Colonic mucosa (tissue), 4 donors: ENCODE measurements around the gene SPCS2. TPM values are rescaled to one million over a fixed set of nuclear protein-coding genes. Genes with fewer than 3 reads are reported as not detected.

Source experiments
- DNase-seq: peaks from one replicate; pipeline ENCODE4 v3.0.0-alpha.2; 2020
- H3K27ac ChIP-seq: fragments of 200-600 bp; one replicate; pipeline ENCODE4 v1.8.0; 2021
- H3K27me3 ChIP-seq: fragments of 200-600 bp; one replicate; pipeline ENCODE4 v1.8.0; 2021
- H3K36me3 ChIP-seq: fragments of 200-600 bp; one replicate; pipeline ENCODE4 v1.8.0; 2021
- H3K4me1 ChIP-seq: fragments of 200-600 bp; one replicate; pipeline ENCODE4 v1.8.0; 2021; ENCODE audit warnings: mild to moderate bottlenecking
- H3K4me3 ChIP-seq: fragments of 200-600 bp; one replicate; pipeline ENCODE4 v1.8.0; 2021
- H3K9ac ChIP-seq, 2 donors: one replicate each; pipeline ENCODE4 v1.7.0; 2013; ENCODE audit warnings: control low read depth in 2 of 2, low read depth in 2 of 2, low read length in 2 of 2
- H3K9me3 ChIP-seq: fragments of 200-600 bp; one replicate; pipeline ENCODE4 v1.8.0; 2021
- CTCF ChIP-seq: fragments of 200-600 bp; IDR thresholded peaks from one replicate; pipeline ENCODE4 v1.8.0; 2022; ENCODE audit warnings: antibody characterized with exemption, mild to moderate bottlenecking
- intact Hi-C: fragments of 100-400 bp; cut with DNase I; formaldehyde crosslinking; loops from one replicate; pipeline ENCODE4 v1.14.1; 2022
- total RNA-seq, 2 donors: library from RNA; stranded (reverse); fragmentation: NEBNext Ultra II Directional in 1 of 2; extraction: Animal tissue kit (Norgen Biotek cat#: 25700) in 1 of 2; gene quantifications; one replicate each; pipeline ENCODE4 v1.2.1, GENCODE V29; 2021
- donor health status: healthy.
- donor health status: DM: no; HTN: no; CAD: no.
- donor health status: DM: no; HTN: no; CAD: no.

Gene SPCS2
- total RNA-seq, 2 donors from 2014 or later = 147 to 180 TPM

GRCh38 chr11:74932169-74932568 lies 16.9 kb upstream of the SPCS2 start:
- Histone ChIP-seq H3K36me3 (no peaks in the 10 kb centered on the region), H3K9ac (no peak overlapping the region), H3K4me3 (no peak overlapping the region), H3K9me3 (no peaks in the 10 kb centered on the region), H3K27ac (no peak overlapping the region), H3K4me1 (no peaks in the 10 kb centered on the region), H3K27me3 (no peaks in the 10 kb centered on the region)
- DNase-seq = no peak
- no peak for TF ChIP-seq CTCF
- intact Hi-C loops = loop anchor here (5.0 kb wide), 1 partner anchor 210 kb away; no protein-coding TSS in a partner anchor

GRCh38 chr11:74932797-74933196 lies 16.3 kb upstream of the SPCS2 start:
- Histone ChIP-seq H3K9me3 (no peaks in the 10 kb centered on the region), H3K36me3 (no peaks in the 10 kb centered on the region)

GRCh38 chr11:74933765-74934164 lies 15.3 kb upstream of the SPCS2 start:
- TF ChIP-seq CTCF = no peak
- intact Hi-C loops = loop anchor here (5.0 kb wide), 1 partner anchor 209 kb away; no protein-coding TSS in a partner anchor
- no peaks in the 10 kb centered on the region for H3K36me3 ChIP-seq
- no peaks in the 10 kb centered on the region for H3K27me3 ChIP-seq
- no peak overlapping the region for H3K9ac ChIP-seq
- H3K9me3 ChIP-seq = no peaks in the 10 kb centered on the region
- H3K27ac ChIP-seq = no peak overlapping the region
- H3K4me3 ChIP-seq = no peak overlapping the region
- H3K4me1 ChIP-seq = no peaks in the 10 kb centered on the region
- no peak for DNase-seq

More at GRCh38 chr11:74932797-74933196, 16.3 kb upstream of the SPCS2 start:
- Histone ChIP-seq H3K27me3 (no peaks in the 10 kb centered on the region), H3K9ac (no peak overlapping the region), H3K4me1 (no peaks in the 10 kb centered on the region), H3K27ac (no peak overlapping the region), H3K4me3 (no peak overlapping the region)
- DNase-seq = no peak
- TF ChIP-seq CTCF = no peak
- intact Hi-C loops = loop anchor here (5.0 kb wide), 1 partner anchor 210 kb away; no protein-coding TSS in a partner anchor

- no peak overlapping the region for H3K27ac ChIP-seq
- H3K9ac ChIP-seq = no peak overlapping the region
- H3K4me3 ChIP-seq = no peak overlapping the region
- no peak for DNase-seq
- intact Hi-C loops = no loop called here
- no peaks in the 10 kb centered on the region for H3K36me3 ChIP-seq
- no peaks in the 10 kb centered on the region for H3K9me3 ChIP-seq
- H3K4me1 ChIP-seq = no peaks in the 10 kb centered on the region
- no peaks in the 10 kb centered on the region for H3K27me3 ChIP-seq
- TF ChIP-seq CTCF = no peak
Measured at GRCh38 chr11:74935285-74935684, 13.8 kb upstream of the SPCS2 start.

- no peak for DNase-seq
- Histone ChIP-seq H3K4me1 (no peaks in the 10 kb centered on the region), H3K9ac (no peak overlapping the region), H3K27ac (no peak overlapping the region), H3K9me3 (no peaks in the 10 kb centered on the region), H3K36me3 (no peaks in the 10 kb centered on the region), H3K4me3 (no peak overlapping the region), H3K27me3 (no peaks in the 10 kb centered on the region)
- intact Hi-C loops = no loop called here
- TF ChIP-seq CTCF = no peak
Measured at GRCh38 chr11:74936087-74936486, 13.0 kb upstream of the SPCS2 start.

- H3K9me3 ChIP-seq = no peaks in the 10 kb centered on the region
- DNase-seq = no peak
- intact Hi-C loops = no loop called here
- TF ChIP-seq CTCF = no peak
- no peaks in the 10 kb centered on the region for H3K27me3 ChIP-seq
- no peak overlapping the region for H3K27ac ChIP-seq
- no peaks in the 10 kb centered on the region for H3K36me3 ChIP-seq
- H3K9ac ChIP-seq = no peak overlapping the region
- no peaks in the 10 kb centered on the region for H3K4me1 ChIP-seq
- H3K4me3 ChIP-seq = no peak overlapping the region
Measured at GRCh38 chr11:74936976-74937375, 12.1 kb upstream of the SPCS2 start.
